Measurements from ENCODE around the gene SCRT2. TPM values are rescaled to one million over a fixed set of nuclear protein-coding genes. Genes with fewer than 3 reads are reported as not detected.

SCRT2 gene
- total and polyA plus RNA-seq, 2 donors (not counting 3 experiments of a cell fraction or from before 2014, with no cell fraction given): not detected

DNA sequence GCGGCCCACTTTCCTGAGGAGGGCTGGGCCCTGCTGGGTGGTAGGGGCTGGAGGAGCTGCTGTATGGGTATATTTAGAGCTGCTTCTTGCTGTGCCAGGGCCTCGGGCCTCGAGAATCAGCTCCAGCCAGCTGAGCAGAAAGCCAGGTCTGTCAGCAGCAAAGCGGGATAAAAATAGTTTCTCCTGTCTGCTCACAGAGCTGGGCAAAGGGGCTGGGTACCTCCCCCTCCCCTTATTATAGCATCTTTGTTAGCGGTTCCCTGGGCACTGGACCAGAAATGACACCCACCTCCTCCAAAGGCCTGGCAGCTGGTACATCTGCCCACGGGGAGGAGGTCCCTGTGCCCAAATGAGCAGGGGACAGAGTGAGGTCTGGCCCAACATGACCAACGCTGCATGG is 6.0 kb downstream of the SCRT2 start:
- Histone ChIP-seq H3K4me1 (ENCODE audit: control insufficient read depth, extremely low read depth, insufficient read depth, low read length) (no peaks in the 10 kb centered on the region), H3K9ac (replicated peaks; ENCODE audit: extremely low read depth, insufficient read depth, low read length) (no peak overlapping the region), H3K27ac (ENCODE audit: insufficient read depth, low read depth, low read length) (no peak overlapping the region), H4K20me1 (replicated peaks; ENCODE audit: control insufficient read depth, extremely low read depth, insufficient read depth, low read length) (no peaks in the 10 kb centered on the region), H3K27me3 (ENCODE audit: control insufficient read depth in 2 of 2, insufficient read depth in 2 of 2, low read length in 2 of 2) (peaks cover 39 to 47% of the 10 kb centered on the region in 2 experiments), H3K9me3 (replicated peaks; ENCODE audit: control insufficient read depth, insufficient read depth, low read length) (no peaks in the 10 kb centered on the region), H3K9me1 (replicated peaks; ENCODE audit: control insufficient read depth, extremely low read depth, insufficient read depth, low read length) (no peaks in the 10 kb centered on the region), H2AFZ (ENCODE audit: low read depth, low read length) (no peak overlapping the region), H3K79me2 (ENCODE audit: control insufficient read depth, insufficient read depth, low read length) (no peaks in the 10 kb centered on the region), H3K4me2 (ENCODE audit: insufficient read depth, low read length) (no peak overlapping the region), H3K36me3 (ENCODE audit: control insufficient read depth in 2 of 2, extremely low read depth in 1 of 2, insufficient read depth in 2 of 2, low read length in 2 of 2) (no peaks in the 10 kb centered on the region), H3K4me3 (replicated peaks in 1 of 3; ENCODE audit: insufficient read depth in 1 of 3, low read depth in 1 of 3, low read length in 3 of 3) (no peak overlapping the region)
- CTCF ChIA-PET: interaction anchor here (0.8 to 4.5 kb wide), 3 partner anchors 24 to 109 kb away, joined by 3 to 90 read pairs (median 10); no protein-coding TSS in a partner anchor
- FAIRE-seq (no peak), DNase-seq (ENCODE audit: low read depth, low spot score) (no peak)
- intact Hi-C loops (cut with micrococcal nuclease): loop anchor here (5.0 kb wide), 1 partner anchor 68 kb away; no protein-coding TSS in a partner anchor
- BruUV-seq (replicated peaks): no TSS peak
- POLR2A ChIA-PET: no interaction called here
- dilution Hi-C loops (cut with MboI; ENCODE audit: extremely low pct_ligation_motif_present, low sequenced_read_pairs): no loop called here
- TF ChIP-seq POLR2AphosphoS5 (IDR thresholded peaks at IDR 0.05; ENCODE audit: insufficient read depth, low read depth, low read length): no peak
- no peak for TF ChIP-seq MYC (IDR thresholded peaks at IDR 0.05; ENCODE audit: low read depth, low read length)
- TF ChIP-seq FOS (IDR thresholded peaks at IDR 0.05; ENCODE audit: borderline replicate concordance, insufficient read depth, low read length): no peak
- TF ChIP-seq EZH2 (IDR thresholded peaks at IDR 0.05; ENCODE audit: borderline replicate concordance, low read depth, low read length, severe bottlenecking): no peak
- no peak for TF ChIP-seq POLR2A (IDR thresholded peaks at IDR 0.05; ENCODE audit: low read depth, low read length)
- TF ChIP-seq, protein P1, sequence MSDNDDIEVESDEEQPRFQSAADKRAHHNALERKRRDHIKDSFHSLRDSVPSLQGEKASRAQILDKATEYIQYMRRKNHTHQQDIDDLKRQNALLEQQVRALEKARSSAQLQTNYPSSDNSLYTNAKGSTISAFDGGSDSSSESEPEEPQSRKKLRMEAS (IDR thresholded peaks at IDR 0.05; ENCODE audit: insufficient read depth, insufficient read length): no peak
- TF ChIP-seq GATA2 (IDR thresholded peaks at IDR 0.05; ENCODE audit: insufficient read depth, insufficient read length, low read depth, low read length): no peak
- TF ChIP-seq CTCF (IDR thresholded peaks at IDR 0.05; ENCODE audit: extremely low read depth in 1 of 2, insufficient read depth in 1 of 2, low read depth in 1 of 2, low read length in 2 of 2): no peak
- no peak for TF ChIP-seq JUN (IDR thresholded peaks at IDR 0.05; ENCODE audit: borderline replicate concordance, insufficient read depth, insufficient read length, low read depth)

Measured in endothelial cell of umbilical vein (primary cell).